Measurements from ENCODE around the gene TEX36.
"Not testable (repeated sequence)": the region's sequence is repeated elsewhere in the genome, so short reads cannot be mapped to it uniquely, and the experiment has no call there.

TEX36 gene

GRCh38 chr10:125656523-125656922 is 26.4 kb downstream of the TEX36 start:
- Histone ChIP-seq H2BK12ac (ENCODE audit: low read length) (no peak overlapping the region), H3K4me2 (ENCODE audit: insufficient read depth, low read length, poor library complexity, severe bottlenecking) (no peak overlapping the region), H2BK15ac (ENCODE audit: low read length) (no peak overlapping the region), H3K9me3 (replicated peaks in 1 of 2; ENCODE audit: control insufficient read depth in 2 of 2, insufficient read depth in 1 of 2, low read depth in 1 of 2, low read length in 2 of 2) (no peaks in the 10 kb centered on the region), H3K79me1 (ENCODE audit: low read depth, low read length) (no peaks in the 10 kb centered on the region), H2AFZ (ENCODE audit: low read length) (no peak overlapping the region), H3K36me3 (replicated peaks in 1 of 2; ENCODE audit: control insufficient read depth in 2 of 2, insufficient read depth in 2 of 2, low read length in 2 of 2) (no peaks in the 10 kb centered on the region), H3K4me3 (ENCODE audit: low read length in 2 of 2) (no peak overlapping the region), H2BK120ac (ENCODE audit: low read depth, low read length) (no peak overlapping the region), H3K4me1 (ENCODE audit: control insufficient read depth in 2 of 2, insufficient read depth in 1 of 2, low read depth in 1 of 2, low read length in 2 of 2) (no peaks in the 10 kb centered on the region), H3K4ac (ENCODE audit: low read length) (no peak overlapping the region), H3K27me3 (ENCODE audit: control insufficient read depth in 3 of 3, insufficient read depth in 3 of 3, low read depth in 1 of 3, low read length in 3 of 3) (peaks cover 0 to 4% (median 0%) of the 10 kb centered on the region in 3 experiments), H3K9ac (ENCODE audit: low read depth, low read length, poor library complexity) (no peak overlapping the region), H2BK5ac (ENCODE audit: low read length) (no peak overlapping the region), H2AK5ac (ENCODE audit: low read depth, low read length) (no peak overlapping the region), H4K8ac (ENCODE audit: low read depth, low read length) (no peak overlapping the region), H3K18ac (ENCODE audit: low read length) (no peak overlapping the region), H3K23ac (ENCODE audit: low read depth, low read length, poor library complexity) (no peak overlapping the region), H3K27ac (replicated peaks; ENCODE audit: low read length) (no peak overlapping the region), H3K14ac (ENCODE audit: low read length) (no peak overlapping the region), H4K91ac (ENCODE audit: low read depth, low read length, poor library complexity) (no peak overlapping the region)
- WGBS, 2 donors (ENCODE audit: extremely low coverage in 2 of 2, insufficient read length in 2 of 2, insufficient replicate concordance in 1 of 2): no CpG with 5 or more reads among the region's 3 CpGs
- no peak for DNase-seq (ENCODE audit: low spot score)

- not testable (repeated sequence) for H4K91ac ChIP-seq (ENCODE audit: low read depth, low read length, poor library complexity); H3K27me3 ChIP-seq (ENCODE audit: control insufficient read depth in 3 of 3, insufficient read depth in 3 of 3, low read depth in 1 of 3, low read length in 3 of 3); H3K18ac ChIP-seq (ENCODE audit: low read length); H3K23ac ChIP-seq (ENCODE audit: low read depth, low read length, poor library complexity); H3K4me3 ChIP-seq (ENCODE audit: low read length in 2 of 2); H3K14ac ChIP-seq (ENCODE audit: low read length); H2BK5ac ChIP-seq (ENCODE audit: low read length); H3K9ac ChIP-seq (ENCODE audit: low read depth, low read length, poor library complexity); DNase-seq (ENCODE audit: low spot score); H3K79me1 ChIP-seq (ENCODE audit: low read depth, low read length); H3K36me3 ChIP-seq (replicated peaks in 1 of 2; ENCODE audit: control insufficient read depth in 2 of 2, insufficient read depth in 2 of 2, low read length in 2 of 2); H3K27ac ChIP-seq (replicated peaks; ENCODE audit: low read length); H3K9me3 ChIP-seq (replicated peaks in 1 of 2; ENCODE audit: control insufficient read depth in 2 of 2, insufficient read depth in 1 of 2, low read depth in 1 of 2, low read length in 2 of 2); H2BK15ac ChIP-seq (ENCODE audit: low read length); H2AK5ac ChIP-seq (ENCODE audit: low read depth, low read length); H3K4me2 ChIP-seq (ENCODE audit: insufficient read depth, low read length, poor library complexity, severe bottlenecking); H3K4me1 ChIP-seq (ENCODE audit: control insufficient read depth in 2 of 2, insufficient read depth in 1 of 2, low read depth in 1 of 2, low read length in 2 of 2); H3K4ac ChIP-seq (ENCODE audit: low read length); H2BK12ac ChIP-seq (ENCODE audit: low read length); H2AFZ ChIP-seq (ENCODE audit: low read length); H4K8ac ChIP-seq (ENCODE audit: low read depth, low read length); H2BK120ac ChIP-seq (ENCODE audit: low read depth, low read length)
- WGBS, 2 donors (ENCODE audit: extremely low coverage in 2 of 2, insufficient read length in 2 of 2, insufficient replicate concordance in 1 of 2): no CpG with 5 or more reads among the region's 2 CpGs
These were observed 29.9 kb downstream of the TEX36 start for GRCh38 chr10:125653113-125653512.

- H3K4me1 ChIP-seq (ENCODE audit: control insufficient read depth in 2 of 2, insufficient read depth in 1 of 2, low read depth in 1 of 2, low read length in 2 of 2): no peaks in the 10 kb centered on the region
- H3K23ac ChIP-seq (ENCODE audit: low read depth, low read length, poor library complexity): no peak overlapping the region
These were observed 36.7 kb downstream of the TEX36 start for GRCh38 chr10:125646311-125646710.

GRCh38 chr10:125641398-125641797 is 41.6 kb downstream of the TEX36 start:
- H2AK5ac ChIP-seq (ENCODE audit: low read depth, low read length): no peak overlapping the region
- H3K4me2 ChIP-seq (ENCODE audit: insufficient read depth, low read length, poor library complexity, severe bottlenecking): no peak overlapping the region
- no peak overlapping the region for H3K27ac ChIP-seq (replicated peaks; ENCODE audit: low read length)
- peaks cover 2% of the 10 kb centered on the region for H3K79me1 ChIP-seq (ENCODE audit: low read depth, low read length)
- no peak overlapping the region for H2BK12ac ChIP-seq (ENCODE audit: low read length)
- no peak overlapping the region for H3K4me3 ChIP-seq (ENCODE audit: low read length in 2 of 2)
- no peak overlapping the region for H4K8ac ChIP-seq (ENCODE audit: low read depth, low read length)
- no peak overlapping the region for H3K23ac ChIP-seq (ENCODE audit: low read depth, low read length, poor library complexity)
- H2BK15ac ChIP-seq (ENCODE audit: low read length): no peak overlapping the region
- H3K4me1 ChIP-seq (ENCODE audit: control insufficient read depth in 2 of 2, insufficient read depth in 1 of 2, low read depth in 1 of 2, low read length in 2 of 2): no peaks in the 10 kb centered on the region
- H3K18ac ChIP-seq (ENCODE audit: low read length): no peak overlapping the region
- H4K91ac ChIP-seq (ENCODE audit: low read depth, low read length, poor library complexity): no peak overlapping the region
- no peak overlapping the region for H3K9ac ChIP-seq (ENCODE audit: low read depth, low read length, poor library complexity)
- no peaks in the 10 kb centered on the region for H3K36me3 ChIP-seq (replicated peaks in 1 of 2; ENCODE audit: control insufficient read depth in 2 of 2, insufficient read depth in 2 of 2, low read length in 2 of 2)
- H2BK5ac ChIP-seq (ENCODE audit: low read length): no peak overlapping the region
- H2AFZ ChIP-seq (ENCODE audit: low read length): no peak overlapping the region
- no peak overlapping the region for H3K14ac ChIP-seq (ENCODE audit: low read length)
- no peak overlapping the region for H2BK120ac ChIP-seq (ENCODE audit: low read depth, low read length)
- peaks cover 0 to 6% (median 0%) of the 10 kb centered on the region in 3 experiments for H3K27me3 ChIP-seq (ENCODE audit: control insufficient read depth in 3 of 3, insufficient read depth in 3 of 3, low read depth in 1 of 3, low read length in 3 of 3)
- H3K9me3 ChIP-seq (replicated peaks in 1 of 2; ENCODE audit: control insufficient read depth in 2 of 2, insufficient read depth in 1 of 2, low read depth in 1 of 2, low read length in 2 of 2): no peaks in the 10 kb centered on the region
- no peak overlapping the region for H3K4ac ChIP-seq (ENCODE audit: low read length)
- no CpG with 5 or more reads among the region's 3 CpGs for WGBS, 2 donors (ENCODE audit: extremely low coverage in 2 of 2, insufficient read length in 2 of 2, insufficient replicate concordance in 1 of 2)
- DNase-seq (ENCODE audit: low spot score): no peak

More at GRCh38 chr10:125646311-125646710, 36.7 kb downstream of the TEX36 start:
- no peak overlapping the region for H3K4me2 ChIP-seq (ENCODE audit: insufficient read depth, low read length, poor library complexity, severe bottlenecking)
- H3K14ac ChIP-seq (ENCODE audit: low read length): no peak overlapping the region
- no peak overlapping the region for H4K8ac ChIP-seq (ENCODE audit: low read depth, low read length)
- no peak overlapping the region for H2AFZ ChIP-seq (ENCODE audit: low read length)
- H2BK120ac ChIP-seq (ENCODE audit: low read depth, low read length): no peak overlapping the region
- H4K91ac ChIP-seq (ENCODE audit: low read depth, low read length, poor library complexity): no peak overlapping the region
- no peak overlapping the region for H2BK5ac ChIP-seq (ENCODE audit: low read length)
- H3K18ac ChIP-seq (ENCODE audit: low read length): no peak overlapping the region
- peaks cover 0 to 6% (median 0%) of the 10 kb centered on the region in 3 experiments for H3K27me3 ChIP-seq (ENCODE audit: control insufficient read depth in 3 of 3, insufficient read depth in 3 of 3, low read depth in 1 of 3, low read length in 3 of 3)
- no peak overlapping the region for H3K9ac ChIP-seq (ENCODE audit: low read depth, low read length, poor library complexity)
- no peak overlapping the region for H3K4me3 ChIP-seq (ENCODE audit: low read length in 2 of 2)
- H2AK5ac ChIP-seq (ENCODE audit: low read depth, low read length): no peak overlapping the region
- H3K36me3 ChIP-seq (replicated peaks in 1 of 2; ENCODE audit: control insufficient read depth in 2 of 2, insufficient read depth in 2 of 2, low read length in 2 of 2): no peaks in the 10 kb centered on the region
- no CpG with 5 or more reads among the region's 1 CpG for WGBS, 2 donors (ENCODE audit: extremely low coverage in 2 of 2, insufficient read length in 2 of 2, insufficient replicate concordance in 1 of 2)
- H3K4ac ChIP-seq (ENCODE audit: low read length): no peak overlapping the region
- H2BK12ac ChIP-seq (ENCODE audit: low read length): no peak overlapping the region
- no peaks in the 10 kb centered on the region for H3K9me3 ChIP-seq (replicated peaks in 1 of 2; ENCODE audit: control insufficient read depth in 2 of 2, insufficient read depth in 1 of 2, low read depth in 1 of 2, low read length in 2 of 2)
- H3K27ac ChIP-seq (replicated peaks; ENCODE audit: low read length): no peak overlapping the region
- no peak for DNase-seq (ENCODE audit: low spot score)
- H3K79me1 ChIP-seq (ENCODE audit: low read depth, low read length): peaks cover 2% of the 10 kb centered on the region
- no peak overlapping the region for H2BK15ac ChIP-seq (ENCODE audit: low read length)

Measured in neuronal stem cell (in vitro differentiated cells).